HL-60/S4 treated with phorbol 12-myristate 13-acetate at 8.2 ng/mL for 4 days and 3 days (cell line): Measurements from ENCODE around the gene ULK4.
"Not testable (repeated sequence)": the region's sequence is repeated elsewhere in the genome, so short reads cannot be mapped to it uniquely, and the experiment has no call there.

Source experiments
- in situ Hi-C: fragments of 300-500 bp; cut with MboI; formaldehyde crosslinking; loops from 2 replicates; pipeline ENCODE4 v1.15.0; 2022; ENCODE audit warnings: low sequenced_read_pairs

Gene ULK4

GRCh38 chr3:41961751-41962679 is at the start of gene ULK4:
Gene ULK4 (minus strand): TSS chr3:41962103. CDS start chr3:41954759, 7,344 bp downstream.
- in situ Hi-C loops = no loop called here

GRCh38 chr3:42010530-42010929 is 48.6 kb upstream of the ULK4 start:
- in situ Hi-C loops = no loop called here

- in situ Hi-C loops = no loop called here
Measured at GRCh38 chr3:42009456-42009855, 47.6 kb upstream of the ULK4 start.

- in situ Hi-C loops = no loop called here
Measured at GRCh38 chr3:42007785-42008184, 45.9 kb upstream of the ULK4 start.

GRCh38 chr3:42005401-42005800 is 43.5 kb upstream of the ULK4 start:
- in situ Hi-C loops = no loop called here

- in situ Hi-C loops = no loop called here
Measured at GRCh38 chr3:42002790-42003189, 40.9 kb upstream of the ULK4 start.

GRCh38 chr3:42001777-42002176 is 39.9 kb upstream of the ULK4 start:
- in situ Hi-C loops = no loop called here

GRCh38 chr3:41999909-42000308 is 38.0 kb upstream of the ULK4 start:
- in situ Hi-C loops = no loop called here

- in situ Hi-C loops = no loop called here
Measured at GRCh38 chr3:41997702-41998550, 36.0 kb upstream of the ULK4 start.

GRCh38 chr3:41991437-41991836 is 29.5 kb upstream of the ULK4 start:
- in situ Hi-C loops = no loop called here

- in situ Hi-C loops = no loop called here
Measured at GRCh38 chr3:41989518-41989917, 27.6 kb upstream of the ULK4 start.

GRCh38 chr3:41987627-41988026 is 25.7 kb upstream of the ULK4 start:
- in situ Hi-C loops = no loop called here

- in situ Hi-C loops = no loop called here
Measured at GRCh38 chr3:41986561-41986960, 24.7 kb upstream of the ULK4 start.

- in situ Hi-C loops = no loop called here
Measured at GRCh38 chr3:41985018-41985417, 23.1 kb upstream of the ULK4 start.

GRCh38 chr3:41983091-41983490 is 21.2 kb upstream of the ULK4 start:
- in situ Hi-C loops = not testable (repeated sequence)

- in situ Hi-C loops = not testable (repeated sequence)
Measured at GRCh38 chr3:41977401-41977800, 15.5 kb upstream of the ULK4 start.

- in situ Hi-C loops = no loop called here
Measured at GRCh38 chr3:41975416-41976103, 13.7 kb upstream of the ULK4 start.

GRCh38 chr3:41974223-41974622 is 12.3 kb upstream of the ULK4 start:
- in situ Hi-C loops = no loop called here

GRCh38 chr3:41972802-41973201 is 10.9 kb upstream of the ULK4 start:
- in situ Hi-C loops = no loop called here

GRCh38 chr3:41966206-41966605 is 4.3 kb upstream of the ULK4 start:
- in situ Hi-C loops = no loop called here

- in situ Hi-C loops = no loop called here
Measured at GRCh38 chr3:41963823-41964222, 1.9 kb upstream of the ULK4 start.
